A549 (cell line): ENCODE measurements around the gene ALDH4A1.

Source experiments
- CHD2 ChIP-seq: fragments of 150-350 bp; IDR thresholded peaks from 2 replicates; pipeline ENCODE4 v1.6.1; 2014; ENCODE audit warnings: low read length; ENCODE audit not compliant: partially characterized antibody
- CTCF ChIP-seq: fragments of >200 bp; sonication (Bioruptor Twin); formaldehyde crosslinking; IDR thresholded peaks from 3 replicates; pipeline ENCODE4 v1.5.1; 2016
- HOXB13 ChIP-seq: fragments of 250-450 bp; sonication (Bioruptor Pico); IDR thresholded peaks from 2 replicates; pipeline ENCODE4 v1.5.0; 2020; ENCODE audit warnings: low read depth, mild to moderate bottlenecking, moderate library complexity
- MAX ChIP-seq: IDR thresholded peaks from 2 replicates; pipeline ENCODE4 v1.6.1; 2012
- POLR2A ChIP-seq: IDR thresholded peaks from 2 replicates; pipeline ENCODE4 v1.6.1; 2012; ENCODE audit warnings: mild to moderate bottlenecking, low read length
- RARB ChIP-seq: fragments of 250-450 bp; sonication (Bioruptor Pico); IDR thresholded peaks from 2 replicates; pipeline ENCODE4 v1.8.0; 2021; ENCODE audit warnings: mild to moderate bottlenecking, moderate library complexity
- REST ChIP-seq: fragments of 200-600 bp; sonication (generic); IDR thresholded peaks from 2 replicates; pipeline ENCODE4 v1.6.1; 2016; ENCODE audit warnings: antibody characterized with exemption, mild to moderate bottlenecking, moderate library complexity
- ZFP36 ChIP-seq: fragments of 450-650 bp; IDR thresholded peaks from 2 replicates; pipeline ENCODE4 v1.6.1; 2014; ENCODE audit warnings: borderline replicate concordance; ENCODE audit not compliant: partially characterized antibody
- ZSCAN20 ChIP-seq: fragments of 250-450 bp; sonication (Bioruptor Pico); IDR thresholded peaks from 2 replicates; pipeline ENCODE4 v1.8.0; 2022; ENCODE audit warnings: mild to moderate bottlenecking, moderate library complexity

- no peak for TF ChIP-seq ZSCAN20 (CRISPR knock-in tag)
- TF ChIP-seq POLR2A, result no peak
- TF ChIP-seq CTCF, result no peak
- TF ChIP-seq CHD2, result no peak
- TF ChIP-seq ZFP36, result no peak
- no peak for TF ChIP-seq REST
- TF ChIP-seq RARB (CRISPR knock-in tag), result no peak
- no peak for TF ChIP-seq MAX
- no peak for TF ChIP-seq HOXB13
Observed at GRCh38 chr1:18879215-18879790, 23.1 kb downstream of the ALDH4A1 start.
